SH-SY5Y (cell line): ENCODE data around the gene SLC6A12.

Experiments used
- GATA2 ChIP-seq: IDR thresholded peaks from 2 replicates; pipeline ENCODE4 v1.6.1; 2011; ENCODE audit warnings: mild to moderate bottlenecking, low read depth, low read length
- GATA3 ChIP-seq: IDR thresholded peaks from 2 replicates; pipeline ENCODE4 v1.6.1; 2011; ENCODE audit warnings: low read depth, mild to moderate bottlenecking, low read length, moderate library complexity

DNA sequence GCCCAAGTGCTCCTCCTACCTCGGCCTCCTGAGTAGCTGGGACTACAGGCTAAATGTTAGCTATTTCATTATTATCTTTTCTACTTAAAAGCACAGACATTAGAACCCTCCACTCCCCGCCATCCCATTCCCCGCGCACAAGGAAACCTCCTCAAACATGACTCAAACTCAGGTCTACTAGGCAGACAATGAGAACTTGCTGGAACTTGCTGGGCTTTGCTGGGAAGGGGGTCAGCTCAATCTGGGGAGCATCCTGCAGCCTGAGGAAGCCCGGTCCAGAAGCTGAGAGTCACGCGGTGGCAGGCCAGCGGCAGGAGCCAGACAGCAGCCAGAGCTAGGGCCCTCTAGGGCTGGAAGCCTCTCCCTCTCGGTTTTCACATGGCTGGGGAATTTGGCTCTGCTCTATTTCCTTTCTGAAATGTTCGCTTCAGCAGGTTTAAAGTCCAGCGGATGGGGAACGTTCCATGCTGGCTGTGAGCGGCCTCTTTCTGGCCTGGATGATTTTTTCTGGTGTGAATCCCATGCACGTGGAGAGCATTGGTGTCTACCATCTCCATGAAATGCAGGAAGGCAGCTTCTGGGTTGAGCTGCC lies 68.5 kb downstream of the SLC6A12 start:
- TF ChIP-seq GATA2 = no peak
- TF ChIP-seq GATA3 = no peak
